GM12801 (cell line): ENCODE measurements around the gene NKD1.

ENCODE experiments used
- TF ChIP-seq, protein P1 (sequence below): IDR thresholded peaks from one replicate; pipeline ENCODE4 v1.5.1; 2011; ENCODE audit warnings: control low read depth; ENCODE audit not compliant: insufficient read length; ENCODE audit errors: extremely low read depth

The NKD1 gene

DNA sequence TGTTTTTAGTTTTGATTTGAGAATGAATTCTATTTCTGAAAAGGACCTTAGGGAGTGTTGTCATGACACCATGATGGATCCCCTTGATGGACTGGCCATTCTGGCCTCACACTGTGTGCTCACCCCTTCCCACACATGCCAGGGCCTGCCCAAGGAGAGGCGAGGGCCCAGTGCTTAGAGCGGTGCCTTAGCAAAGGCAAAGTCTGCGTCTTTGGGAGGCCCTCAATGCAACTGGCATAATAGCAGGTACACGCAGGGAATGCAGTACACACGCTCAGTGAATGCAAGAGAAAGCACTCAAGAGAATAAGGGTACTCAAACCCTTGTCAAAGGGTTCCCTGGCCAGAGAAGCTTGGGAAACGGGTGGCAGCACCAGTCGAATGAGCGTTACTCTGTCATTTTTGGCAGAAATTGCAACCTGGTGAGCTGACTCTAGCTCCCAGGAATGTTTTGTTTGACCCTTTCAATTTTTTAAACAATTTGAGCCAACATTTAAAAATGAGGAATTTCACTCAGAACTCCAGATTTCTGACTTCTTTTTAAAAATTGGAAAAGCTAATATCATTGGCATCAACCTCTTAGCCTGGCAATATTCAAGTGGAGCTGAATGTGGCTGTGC lies 32.1 kb downstream of the NKD1 start:
- TF ChIP-seq, protein P1, sequence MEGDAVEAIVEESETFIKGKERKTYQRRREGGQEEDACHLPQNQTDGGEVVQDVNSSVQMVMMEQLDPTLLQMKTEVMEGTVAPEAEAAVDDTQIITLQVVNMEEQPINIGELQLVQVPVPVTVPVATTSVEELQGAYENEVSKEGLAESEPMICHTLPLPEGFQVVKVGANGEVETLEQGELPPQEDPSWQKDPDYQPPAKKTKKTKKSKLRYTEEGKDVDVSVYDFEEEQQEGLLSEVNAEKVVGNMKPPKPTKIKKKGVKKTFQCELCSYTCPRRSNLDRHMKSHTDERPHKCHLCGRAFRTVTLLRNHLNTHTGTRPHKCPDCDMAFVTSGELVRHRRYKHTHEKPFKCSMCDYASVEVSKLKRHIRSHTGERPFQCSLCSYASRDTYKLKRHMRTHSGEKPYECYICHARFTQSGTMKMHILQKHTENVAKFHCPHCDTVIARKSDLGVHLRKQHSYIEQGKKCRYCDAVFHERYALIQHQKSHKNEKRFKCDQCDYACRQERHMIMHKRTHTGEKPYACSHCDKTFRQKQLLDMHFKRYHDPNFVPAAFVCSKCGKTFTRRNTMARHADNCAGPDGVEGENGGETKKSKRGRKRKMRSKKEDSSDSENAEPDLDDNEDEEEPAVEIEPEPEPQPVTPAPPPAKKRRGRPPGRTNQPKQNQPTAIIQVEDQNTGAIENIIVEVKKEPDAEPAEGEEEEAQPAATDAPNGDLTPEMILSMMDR: no peak

DNA sequence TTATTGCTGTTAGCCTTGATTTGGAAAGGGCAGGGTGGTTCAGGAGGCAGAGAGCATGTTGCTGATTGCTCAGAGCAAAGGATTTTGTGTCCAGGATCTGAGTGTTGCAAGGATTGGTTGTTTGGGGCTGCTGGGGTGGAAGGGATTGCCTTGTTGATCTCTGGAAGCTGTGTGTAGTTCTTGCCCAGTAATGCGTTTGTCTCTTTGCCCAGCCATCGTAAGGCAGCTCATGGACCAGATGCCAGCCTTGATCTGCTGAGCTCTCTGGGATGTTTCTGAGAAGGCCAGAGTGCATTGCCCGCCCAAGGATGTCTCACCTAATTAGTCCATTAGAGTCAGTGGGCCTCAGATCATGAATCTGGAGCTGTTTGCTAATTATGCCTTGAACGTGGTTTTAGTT lies 33.6 kb downstream of the NKD1 start:
- TF ChIP-seq, protein P1: no peak

DNA sequence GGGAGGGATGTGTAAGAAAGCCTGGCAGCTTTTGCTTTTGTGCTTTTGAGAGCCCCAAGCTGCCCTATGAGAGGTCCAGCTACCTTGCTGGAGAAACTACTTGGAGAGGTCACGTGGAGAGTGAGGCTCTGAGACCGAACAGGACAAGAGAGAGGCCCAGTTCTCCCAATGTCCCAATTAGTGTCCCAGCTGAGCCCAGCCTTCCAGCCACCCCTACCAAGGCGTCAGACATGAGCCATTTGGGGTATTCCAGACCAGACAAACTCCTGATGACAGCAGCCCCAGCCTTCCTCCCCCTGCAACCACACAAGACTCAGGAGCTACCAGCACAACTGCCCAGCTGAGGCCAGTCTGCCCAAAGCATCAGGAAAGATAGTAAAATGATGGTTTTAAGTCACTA lies 35.0 kb downstream of the NKD1 start:
- TF ChIP-seq, protein P1: no peak

DNA sequence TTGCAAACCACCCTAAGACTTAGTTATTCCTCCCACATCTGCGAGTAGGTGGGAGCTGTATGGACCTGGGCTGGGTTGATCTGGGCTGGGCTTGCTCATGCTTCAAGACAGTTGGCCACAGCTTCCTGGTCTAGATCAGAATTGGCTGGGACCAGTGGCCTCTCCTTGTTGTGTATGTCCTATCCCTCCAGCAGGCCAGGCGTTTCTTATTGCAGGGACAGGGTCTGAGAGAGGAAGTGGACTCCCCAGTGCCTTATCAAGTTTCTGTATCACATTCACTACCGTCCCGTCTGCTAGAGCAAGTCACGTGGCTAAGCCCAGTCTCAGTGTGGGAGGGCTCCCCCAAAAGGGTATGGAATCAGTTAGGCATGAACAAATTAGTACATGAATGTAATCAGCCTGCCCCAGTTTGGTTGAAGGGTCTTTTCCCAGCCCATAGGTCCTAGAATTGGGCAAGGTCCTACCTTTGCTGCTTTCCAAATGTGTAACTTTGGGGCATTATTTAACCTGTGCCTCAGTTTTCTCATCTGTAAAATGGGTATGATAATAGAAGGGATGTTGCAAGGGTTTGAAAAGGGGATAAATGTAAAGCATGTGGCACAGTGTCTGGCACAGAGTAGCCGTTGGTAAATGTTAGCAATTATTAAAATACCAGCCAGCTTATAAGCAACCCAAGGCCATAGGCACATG lies 36.0 kb downstream of the NKD1 start:
- TF ChIP-seq, protein P1: no peak

DNA sequence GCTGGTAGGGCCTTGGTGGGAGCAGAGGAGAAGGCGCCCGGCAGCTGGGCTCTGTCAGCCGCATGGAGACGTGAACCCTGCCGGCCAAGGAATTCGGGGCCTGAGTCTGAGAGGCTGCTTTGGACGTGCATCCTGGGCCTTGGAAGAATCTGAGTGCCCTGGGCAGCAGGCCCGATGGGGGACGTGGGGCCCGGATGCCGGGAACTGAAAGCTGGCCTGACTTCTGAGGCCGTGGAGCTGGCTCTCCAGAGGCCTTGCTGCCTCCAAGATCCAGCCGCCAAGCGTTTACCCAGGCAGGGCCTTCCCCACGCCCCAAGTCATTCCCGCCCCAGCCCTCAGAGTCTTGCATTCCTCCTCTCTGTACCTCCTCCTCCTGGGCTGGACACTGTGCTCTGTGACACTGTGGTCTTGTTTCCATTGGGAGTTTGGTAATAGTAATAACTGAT lies 37.2 kb downstream of the NKD1 start:
- TF ChIP-seq, protein P1: no peak

DNA sequence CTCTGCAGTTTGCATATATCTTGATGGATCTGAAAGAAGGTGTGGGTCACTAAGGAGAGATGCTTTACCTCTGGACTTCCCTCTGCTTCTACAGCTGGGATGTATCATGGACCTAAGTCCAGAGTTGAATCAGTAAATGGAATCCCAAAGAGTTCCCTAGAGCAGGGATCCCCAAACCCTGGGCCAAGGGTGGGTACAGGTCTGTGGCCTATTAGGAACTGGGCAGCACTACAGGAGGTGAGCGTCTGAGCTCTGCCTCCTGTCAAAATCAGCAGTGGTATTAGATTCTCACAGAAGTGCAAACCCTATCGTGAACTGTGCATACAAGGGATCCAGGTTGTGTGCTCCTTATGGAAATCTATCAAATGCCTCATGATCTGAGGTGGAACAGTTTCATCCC lies 39.3 kb downstream of the NKD1 start:
- TF ChIP-seq, protein P1: no peak

DNA sequence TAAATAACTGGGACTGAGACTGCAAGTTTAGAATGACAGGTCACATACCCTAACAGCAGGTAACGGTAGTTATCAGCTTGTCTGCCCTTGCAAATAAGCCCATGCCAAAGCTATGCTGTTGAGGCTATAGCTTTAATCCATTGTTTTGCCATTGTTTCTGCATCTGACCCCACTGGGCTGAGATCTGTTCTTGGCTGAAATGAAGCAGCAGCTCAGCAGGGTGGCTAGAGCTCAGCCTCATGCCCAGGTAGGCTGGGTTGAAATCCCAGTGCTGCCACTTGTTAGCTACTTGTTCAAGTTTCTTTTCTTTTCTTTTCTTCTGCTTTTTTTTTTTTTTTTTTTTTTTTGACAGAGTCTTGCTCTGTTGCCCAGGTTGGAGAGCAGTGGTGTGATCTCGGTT lies 40.1 kb downstream of the NKD1 start:
- TF ChIP-seq, protein P1: no peak
